Osteocyte (in vitro differentiated cells): ENCODE results near the gene TRIO. TPM values are rescaled to one million over a fixed set of nuclear protein-coding genes. Genes with fewer than 3 reads are reported as not detected.

ENCODE experiments used
- DNase-seq: peaks from one replicate; pipeline ENCODE4 v3.0.0; 2021; ENCODE audit warnings: mixed read lengths; ENCODE audit not compliant: unreplicated experiment; ENCODE audit errors: extremely low spot score
- H3K27ac Mint-ChIP-seq: one replicate; pipeline ENCODE4 v1.8.0; 2021; ENCODE audit warnings: mild to moderate bottlenecking, mixed read lengths; ENCODE audit not compliant: unreplicated experiment
- H3K27me3 Mint-ChIP-seq: one replicate; pipeline ENCODE4 v1.8.0; 2021; ENCODE audit warnings: mixed read lengths; ENCODE audit not compliant: unreplicated experiment
- H3K36me3 Mint-ChIP-seq: one replicate; pipeline ENCODE4 v1.8.0; 2021; ENCODE audit warnings: mixed read lengths; ENCODE audit not compliant: unreplicated experiment
- H3K4me1 Mint-ChIP-seq: one replicate; pipeline ENCODE4 v1.8.0; 2021; ENCODE audit warnings: mixed read lengths; ENCODE audit not compliant: unreplicated experiment
- H3K4me3 Mint-ChIP-seq: one replicate; pipeline ENCODE4 v1.8.0; 2021; ENCODE audit warnings: mild to moderate bottlenecking, moderate library complexity, mixed read lengths; ENCODE audit not compliant: unreplicated experiment
- H3K9me3 Mint-ChIP-seq: one replicate; pipeline ENCODE4 v1.8.0; 2021; ENCODE audit warnings: mixed read lengths; ENCODE audit not compliant: unreplicated experiment
- total RNA-seq: library from RNA; stranded (reverse); gene quantifications from 2 replicates; pipeline ENCODE4 v1.2.1, GENCODE V29; 2021
- TF ChIP-seq, protein P1 (sequence below): fragments of 200-600 bp; sonication (generic); IDR thresholded peaks from 2 replicates; pipeline ENCODE4 v1.5.0; 2021; ENCODE audit warnings: antibody characterized with exemption, mild to moderate bottlenecking, moderate library complexity

Gene TRIO
- total RNA-seq, 1 donor from 2014 or later = 336 TPM

DNA sequence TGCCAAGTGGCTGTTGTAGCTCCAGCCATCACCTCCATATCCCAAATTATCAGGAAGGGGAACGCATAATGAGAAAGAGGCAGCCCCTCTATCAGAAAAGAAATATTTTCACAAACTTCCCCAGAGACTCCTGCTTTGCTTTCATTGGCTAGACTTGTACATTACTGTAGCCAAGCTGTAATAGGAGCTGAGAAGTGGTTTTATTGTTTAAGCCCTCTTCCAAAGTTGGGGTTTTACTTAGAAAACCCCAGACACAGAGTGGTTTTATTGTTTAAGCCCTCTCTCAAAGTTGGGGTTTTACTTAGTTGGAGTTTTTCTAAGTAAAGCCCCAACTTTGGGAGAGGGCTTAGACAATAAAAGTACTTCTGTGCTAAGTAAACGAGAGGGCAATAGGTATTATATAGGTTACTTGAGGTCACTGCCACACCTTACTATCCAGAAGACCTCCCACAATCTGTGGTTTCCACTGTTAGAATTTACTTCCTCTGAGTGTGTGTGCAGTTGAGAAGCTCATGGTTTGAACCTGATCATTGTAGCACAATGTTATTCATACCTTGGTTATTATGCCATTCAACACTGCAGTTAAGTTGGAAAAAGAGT is 222.8 kb downstream of the TRIO start:
- peaks cover 4% of the 10 kb centered on the region for H3K4me1 Mint-ChIP-seq

DNA sequence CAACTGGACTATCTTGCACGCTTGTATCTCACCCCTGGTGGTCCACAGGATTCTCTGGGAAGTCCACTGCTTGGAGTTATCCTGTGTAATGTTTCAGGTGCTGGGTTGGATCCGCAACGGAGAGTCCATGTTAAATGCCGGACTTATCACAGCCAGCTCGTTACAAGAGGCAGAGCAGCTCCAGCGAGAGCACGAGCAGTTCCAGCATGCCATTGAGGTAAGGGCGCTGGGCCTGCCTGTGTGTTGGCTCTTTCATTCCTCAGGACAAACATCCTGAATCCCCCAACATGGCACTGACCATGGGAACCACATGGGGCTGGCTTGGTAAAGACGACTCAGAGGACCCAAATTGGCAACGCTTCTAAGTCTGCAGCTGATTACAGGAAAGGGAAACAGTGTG is 223.6 kb downstream of the TRIO start:
- no peak overlapping the region for H3K4me3 Mint-ChIP-seq
- no peaks in the 10 kb centered on the region for H3K9me3 Mint-ChIP-seq
- H3K27ac Mint-ChIP-seq = no peak overlapping the region
- peaks cover 62% of the 10 kb centered on the region for H3K36me3 Mint-ChIP-seq
- TF ChIP-seq, protein P1, sequence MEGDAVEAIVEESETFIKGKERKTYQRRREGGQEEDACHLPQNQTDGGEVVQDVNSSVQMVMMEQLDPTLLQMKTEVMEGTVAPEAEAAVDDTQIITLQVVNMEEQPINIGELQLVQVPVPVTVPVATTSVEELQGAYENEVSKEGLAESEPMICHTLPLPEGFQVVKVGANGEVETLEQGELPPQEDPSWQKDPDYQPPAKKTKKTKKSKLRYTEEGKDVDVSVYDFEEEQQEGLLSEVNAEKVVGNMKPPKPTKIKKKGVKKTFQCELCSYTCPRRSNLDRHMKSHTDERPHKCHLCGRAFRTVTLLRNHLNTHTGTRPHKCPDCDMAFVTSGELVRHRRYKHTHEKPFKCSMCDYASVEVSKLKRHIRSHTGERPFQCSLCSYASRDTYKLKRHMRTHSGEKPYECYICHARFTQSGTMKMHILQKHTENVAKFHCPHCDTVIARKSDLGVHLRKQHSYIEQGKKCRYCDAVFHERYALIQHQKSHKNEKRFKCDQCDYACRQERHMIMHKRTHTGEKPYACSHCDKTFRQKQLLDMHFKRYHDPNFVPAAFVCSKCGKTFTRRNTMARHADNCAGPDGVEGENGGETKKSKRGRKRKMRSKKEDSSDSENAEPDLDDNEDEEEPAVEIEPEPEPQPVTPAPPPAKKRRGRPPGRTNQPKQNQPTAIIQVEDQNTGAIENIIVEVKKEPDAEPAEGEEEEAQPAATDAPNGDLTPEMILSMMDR = no peak
- no peak for DNase-seq
- H3K27me3 Mint-ChIP-seq = no peaks in the 10 kb centered on the region
- peaks cover 4% of the 10 kb centered on the region for H3K4me1 Mint-ChIP-seq

More for the DNA sequence above, 222.8 kb downstream of the TRIO start:
- H3K9me3 Mint-ChIP-seq = no peaks in the 10 kb centered on the region
- H3K36me3 Mint-ChIP-seq = peaks cover 67% of the 10 kb centered on the region
- TF ChIP-seq, protein P1 = no peak
- H3K27ac Mint-ChIP-seq = no peak overlapping the region
- no peaks in the 10 kb centered on the region for H3K27me3 Mint-ChIP-seq
- no peak overlapping the region for H3K4me3 Mint-ChIP-seq
- DNase-seq = no peak

DNA sequence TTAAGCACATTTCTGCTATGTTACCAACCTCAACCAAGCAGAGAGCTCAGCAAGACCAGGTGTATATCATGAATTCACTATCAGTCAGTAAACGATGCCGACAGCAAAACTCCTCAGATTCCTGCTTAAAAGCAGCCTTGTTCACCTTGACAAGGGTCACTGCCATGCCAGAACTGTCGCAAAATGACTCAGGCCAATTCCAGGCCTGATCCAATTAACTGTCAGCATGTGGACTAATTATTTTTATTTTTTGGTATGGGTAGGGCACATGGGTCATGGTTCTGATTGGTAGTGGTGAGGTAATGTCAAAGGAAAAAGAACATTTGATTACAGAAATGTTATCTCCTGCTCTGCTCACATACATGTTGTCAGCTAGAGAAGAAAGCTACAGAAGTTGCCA is 224.2 kb downstream of the TRIO start:
- Mint-ChIP-seq H3K36me3 (peaks cover 59% of the 10 kb centered on the region), H3K4me3 (no peak overlapping the region), H3K4me1 (peaks cover 4% of the 10 kb centered on the region), H3K27ac (no peak overlapping the region), H3K9me3 (no peaks in the 10 kb centered on the region), H3K27me3 (no peaks in the 10 kb centered on the region)
- DNase-seq = no peak
- TF ChIP-seq, protein P1 = no peak

DNA sequence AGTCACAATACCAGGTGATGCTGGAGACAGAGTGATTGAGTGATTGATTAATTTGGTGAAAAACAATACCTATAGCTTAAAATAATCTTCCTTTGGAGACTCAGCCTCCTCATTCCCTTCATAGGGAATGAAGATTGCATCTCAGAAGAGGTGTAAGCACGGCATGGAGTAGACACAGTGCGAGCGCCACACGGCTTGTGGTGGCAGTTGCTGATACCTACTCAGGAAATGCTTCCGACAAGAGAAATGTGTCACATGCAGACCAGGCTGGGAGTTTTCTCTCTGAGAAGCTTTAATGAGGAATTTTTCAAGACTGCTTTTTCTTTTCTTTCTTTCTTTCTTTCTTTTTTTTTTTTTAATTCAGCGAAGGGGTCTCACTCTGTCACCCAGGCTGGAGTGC is 226.6 kb downstream of the TRIO start:
- TF ChIP-seq, protein P1 = no peak
- no peak for DNase-seq
- peaks cover 6% of the 10 kb centered on the region for H3K4me1 Mint-ChIP-seq
- H3K4me3 Mint-ChIP-seq = no peak overlapping the region
- H3K27ac Mint-ChIP-seq = no peak overlapping the region
- no peaks in the 10 kb centered on the region for H3K9me3 Mint-ChIP-seq
- H3K36me3 Mint-ChIP-seq = peaks cover 53% of the 10 kb centered on the region
- H3K27me3 Mint-ChIP-seq = no peaks in the 10 kb centered on the region

DNA sequence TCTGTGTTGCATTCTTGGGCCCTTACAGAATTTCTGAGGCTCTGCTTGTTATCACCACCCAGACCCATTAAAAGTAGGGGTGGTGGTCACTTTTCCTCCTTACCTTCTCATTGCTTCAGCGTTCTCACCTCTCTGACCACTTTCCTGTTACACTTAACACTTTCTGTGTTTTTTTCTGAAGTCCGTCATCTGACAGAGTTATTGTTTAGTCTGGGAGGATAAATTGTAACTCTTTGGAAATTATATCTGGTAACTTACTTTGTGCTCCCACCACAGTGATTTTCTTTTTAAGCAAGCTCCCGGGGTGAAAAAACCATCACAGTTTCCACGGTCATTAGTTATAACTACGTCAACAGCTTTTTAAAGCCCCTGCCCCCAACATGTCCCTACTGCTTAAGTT is 227.2 kb downstream of the TRIO start:
- TF ChIP-seq, protein P1 = no peak
- peaks cover 53% of the 10 kb centered on the region for H3K36me3 Mint-ChIP-seq
- H3K4me1 Mint-ChIP-seq = peaks cover 6% of the 10 kb centered on the region
- DNase-seq = no peak
- no peak overlapping the region for H3K27ac Mint-ChIP-seq
- no peaks in the 10 kb centered on the region for H3K27me3 Mint-ChIP-seq
- H3K9me3 Mint-ChIP-seq = no peaks in the 10 kb centered on the region
- no peak overlapping the region for H3K4me3 Mint-ChIP-seq
